ENCODE data around the gene RCAN2. TPM values are rescaled to one million over a fixed set of nuclear protein-coding genes. Genes with fewer than 3 reads are reported as not detected.

The RCAN2 gene
- total RNA-seq, 1 experiment from 2014 or later = 0.44 TPM

DNA sequence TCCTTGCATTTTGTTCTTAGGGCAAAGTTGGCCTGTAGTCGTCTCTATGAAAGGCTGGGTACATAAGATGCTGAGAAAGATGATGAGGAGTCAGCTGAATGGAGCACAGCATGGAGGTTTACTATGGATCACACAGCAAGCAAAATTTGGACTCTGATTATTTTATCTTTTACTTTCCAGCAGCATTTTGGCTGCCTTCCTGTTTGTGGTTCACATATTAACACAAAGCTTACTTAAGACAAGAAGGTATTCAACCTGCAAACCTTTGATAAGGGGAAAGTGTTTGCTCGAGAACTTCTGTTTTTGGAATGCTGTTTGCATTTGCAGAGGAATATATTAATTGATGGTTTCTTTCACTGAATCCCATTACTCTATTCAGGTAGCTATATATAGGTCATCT lies 217.3 kb downstream of the RCAN2 start:
- H3K4me1 ChIP-seq (replicated peaks; ENCODE audit: insufficient read depth) = no peaks in the 10 kb centered on the region
- no peak for DNase-seq
- no peak overlapping the region for H2AFZ ChIP-seq
- intact Hi-C loops (cut with micrococcal nuclease; ENCODE audit: unreplicated experiment) = no loop called here
- H3K9me2 ChIP-seq (ENCODE audit: insufficient read depth) = no peaks in the 10 kb centered on the region
- no peaks in the 10 kb centered on the region for H3K79me2 ChIP-seq (ENCODE audit: low read depth)
- no peak overlapping the region for H3K27ac ChIP-seq
- H4K20me1 ChIP-seq (ENCODE audit: insufficient read depth) = no peaks in the 10 kb centered on the region
- no peak overlapping the region for H3K4me3 ChIP-seq
- no TSS peak for BruUV-seq (replicated peaks)
- POLR2A ChIA-PET (ENCODE audit: unreplicated experiment) = no interaction called here
- H3F3A ChIP-seq (ENCODE audit: insufficient read depth, low read depth) = no peaks in the 10 kb centered on the region
- no peaks in the 10 kb centered on the region for H3K36me3 ChIP-seq (ENCODE audit: low read depth)
- no peaks in the 10 kb centered on the region for H3K9me3 ChIP-seq (ENCODE audit: insufficient read depth, low read depth)
- H3K4me2 ChIP-seq = no peak overlapping the region
- no peaks in the 10 kb centered on the region for H3K27me3 ChIP-seq (ENCODE audit: insufficient read depth, low read depth)
- CTCF ChIA-PET = no interaction called here
- TF ChIP-seq, protein P1, sequence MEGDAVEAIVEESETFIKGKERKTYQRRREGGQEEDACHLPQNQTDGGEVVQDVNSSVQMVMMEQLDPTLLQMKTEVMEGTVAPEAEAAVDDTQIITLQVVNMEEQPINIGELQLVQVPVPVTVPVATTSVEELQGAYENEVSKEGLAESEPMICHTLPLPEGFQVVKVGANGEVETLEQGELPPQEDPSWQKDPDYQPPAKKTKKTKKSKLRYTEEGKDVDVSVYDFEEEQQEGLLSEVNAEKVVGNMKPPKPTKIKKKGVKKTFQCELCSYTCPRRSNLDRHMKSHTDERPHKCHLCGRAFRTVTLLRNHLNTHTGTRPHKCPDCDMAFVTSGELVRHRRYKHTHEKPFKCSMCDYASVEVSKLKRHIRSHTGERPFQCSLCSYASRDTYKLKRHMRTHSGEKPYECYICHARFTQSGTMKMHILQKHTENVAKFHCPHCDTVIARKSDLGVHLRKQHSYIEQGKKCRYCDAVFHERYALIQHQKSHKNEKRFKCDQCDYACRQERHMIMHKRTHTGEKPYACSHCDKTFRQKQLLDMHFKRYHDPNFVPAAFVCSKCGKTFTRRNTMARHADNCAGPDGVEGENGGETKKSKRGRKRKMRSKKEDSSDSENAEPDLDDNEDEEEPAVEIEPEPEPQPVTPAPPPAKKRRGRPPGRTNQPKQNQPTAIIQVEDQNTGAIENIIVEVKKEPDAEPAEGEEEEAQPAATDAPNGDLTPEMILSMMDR (conservative IDR thresholded peaks at IDR 0.05) = no peak
- TF ChIP-seq EZH2 (IDR thresholded peaks at IDR 0.05; ENCODE audit: low read depth) = no peak

DNA sequence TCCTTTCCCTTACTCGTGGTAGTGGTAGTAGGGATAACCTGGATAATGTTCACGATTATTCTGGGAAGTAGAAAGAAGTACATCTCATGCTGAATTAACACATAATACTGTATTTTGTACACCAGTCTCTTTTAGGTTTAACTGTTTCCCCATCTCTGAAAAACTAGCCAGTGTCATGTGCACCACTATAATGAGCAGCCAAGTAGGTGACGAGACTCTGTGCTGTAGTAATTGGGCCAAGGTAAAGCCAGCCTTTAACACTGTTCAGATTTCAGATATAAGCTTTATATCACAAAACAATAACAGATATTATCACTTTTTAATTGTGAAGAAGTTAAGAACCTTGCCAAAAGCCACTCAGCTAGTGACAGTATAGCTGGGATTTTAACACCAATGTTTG lies 219.5 kb downstream of the RCAN2 start:
- H3K9me2 ChIP-seq (ENCODE audit: insufficient read depth) = no peaks in the 10 kb centered on the region
- no peak overlapping the region for H3K4me2 ChIP-seq
- no peak overlapping the region for H3K27ac ChIP-seq
- no peaks in the 10 kb centered on the region for H3K36me3 ChIP-seq (ENCODE audit: low read depth)
- no peaks in the 10 kb centered on the region for H3K9me3 ChIP-seq (ENCODE audit: insufficient read depth, low read depth)
- no peaks in the 10 kb centered on the region for H3K27me3 ChIP-seq (ENCODE audit: insufficient read depth, low read depth)
- H3K4me1 ChIP-seq (replicated peaks; ENCODE audit: insufficient read depth) = no peaks in the 10 kb centered on the region
- BruUV-seq (replicated peaks) = no TSS peak
- no peak overlapping the region for H2AFZ ChIP-seq
- H3K79me2 ChIP-seq (ENCODE audit: low read depth) = no peaks in the 10 kb centered on the region
- H4K20me1 ChIP-seq (ENCODE audit: insufficient read depth) = no peaks in the 10 kb centered on the region; the same call in 1 of the 2 replicates
- TF ChIP-seq, protein P1 (conservative IDR thresholded peaks at IDR 0.05) = no peak
- no peak for TF ChIP-seq EZH2 (IDR thresholded peaks at IDR 0.05; ENCODE audit: low read depth)
- no peak for DNase-seq
- POLR2A ChIA-PET (ENCODE audit: unreplicated experiment) = no interaction called here
- no peak overlapping the region for H3K4me3 ChIP-seq
- intact Hi-C loops (cut with micrococcal nuclease; ENCODE audit: unreplicated experiment) = no loop called here
- no peaks in the 10 kb centered on the region for H3F3A ChIP-seq (ENCODE audit: insufficient read depth, low read depth)
- CTCF ChIA-PET = no interaction called here

DNA sequence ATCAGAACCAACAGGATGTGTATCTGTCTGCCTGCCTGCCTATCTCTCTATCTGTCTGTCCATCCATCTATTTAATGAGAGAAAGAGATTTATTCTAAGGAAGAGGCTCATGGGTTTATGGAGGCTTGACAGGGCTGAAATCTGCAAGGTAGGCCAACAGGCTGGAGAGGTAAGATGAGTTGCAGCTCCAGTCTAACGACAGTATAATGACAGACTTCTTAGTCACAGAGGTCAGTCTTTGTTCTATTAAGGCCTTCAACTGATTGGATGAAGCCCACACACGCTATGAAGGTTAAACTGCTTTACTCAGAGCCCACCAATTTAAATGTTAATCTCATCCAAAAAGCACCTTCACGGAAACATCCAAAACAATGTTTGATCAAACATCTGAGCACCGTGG lies 220.1 kb downstream of the RCAN2 start:
- TF ChIP-seq, protein P1 (conservative IDR thresholded peaks at IDR 0.05) = no peak
- TF ChIP-seq EZH2 (IDR thresholded peaks at IDR 0.05; ENCODE audit: low read depth) = no peak
- H3K27me3 ChIP-seq (ENCODE audit: insufficient read depth, low read depth) = no peaks in the 10 kb centered on the region
- H3K4me1 ChIP-seq (replicated peaks; ENCODE audit: insufficient read depth) = no peaks in the 10 kb centered on the region
- no peaks in the 10 kb centered on the region for H3K9me2 ChIP-seq (ENCODE audit: insufficient read depth)
- H3K79me2 ChIP-seq (ENCODE audit: low read depth) = no peaks in the 10 kb centered on the region
- BruUV-seq (replicated peaks) = no TSS peak
- CTCF ChIA-PET = no interaction called here
- no peak overlapping the region for H3K27ac ChIP-seq
- H4K20me1 ChIP-seq (ENCODE audit: insufficient read depth) = no peaks in the 10 kb centered on the region; the same call in 1 of the 2 replicates
- H3K4me2 ChIP-seq = no peak overlapping the region
- H3F3A ChIP-seq (ENCODE audit: insufficient read depth, low read depth) = no peaks in the 10 kb centered on the region
- H3K36me3 ChIP-seq (ENCODE audit: low read depth) = no peaks in the 10 kb centered on the region
- H3K4me3 ChIP-seq = no peak overlapping the region
- intact Hi-C loops (cut with micrococcal nuclease; ENCODE audit: unreplicated experiment) = no loop called here
- H2AFZ ChIP-seq = no peak overlapping the region
- H3K9me3 ChIP-seq (ENCODE audit: insufficient read depth, low read depth) = no peaks in the 10 kb centered on the region
- no peak for DNase-seq
- POLR2A ChIA-PET (ENCODE audit: unreplicated experiment) = no interaction called here

Measured in PC-9 (cell line).